Activated CD4-positive, CD25-positive, alpha-beta regulatory T cell treated with anti-CD3 and anti-CD28 coated beads, Interleukin-2, amount 50 U/mL, for 72 hours (primary cell): ENCODE data around the gene SUPT4H1.
A peak's percentile ranks its signal among the peaks of the same experiment; 100 is the strongest.
"Not testable (repeated sequence)": the region's sequence is repeated elsewhere in the genome, so short reads cannot be mapped to it uniquely, and the experiment has no call there.

Source experiments
- DNase-seq: peaks from one replicate; pipeline ENCODE4 v3.0.0; 2021

The SUPT4H1 gene

DNA sequence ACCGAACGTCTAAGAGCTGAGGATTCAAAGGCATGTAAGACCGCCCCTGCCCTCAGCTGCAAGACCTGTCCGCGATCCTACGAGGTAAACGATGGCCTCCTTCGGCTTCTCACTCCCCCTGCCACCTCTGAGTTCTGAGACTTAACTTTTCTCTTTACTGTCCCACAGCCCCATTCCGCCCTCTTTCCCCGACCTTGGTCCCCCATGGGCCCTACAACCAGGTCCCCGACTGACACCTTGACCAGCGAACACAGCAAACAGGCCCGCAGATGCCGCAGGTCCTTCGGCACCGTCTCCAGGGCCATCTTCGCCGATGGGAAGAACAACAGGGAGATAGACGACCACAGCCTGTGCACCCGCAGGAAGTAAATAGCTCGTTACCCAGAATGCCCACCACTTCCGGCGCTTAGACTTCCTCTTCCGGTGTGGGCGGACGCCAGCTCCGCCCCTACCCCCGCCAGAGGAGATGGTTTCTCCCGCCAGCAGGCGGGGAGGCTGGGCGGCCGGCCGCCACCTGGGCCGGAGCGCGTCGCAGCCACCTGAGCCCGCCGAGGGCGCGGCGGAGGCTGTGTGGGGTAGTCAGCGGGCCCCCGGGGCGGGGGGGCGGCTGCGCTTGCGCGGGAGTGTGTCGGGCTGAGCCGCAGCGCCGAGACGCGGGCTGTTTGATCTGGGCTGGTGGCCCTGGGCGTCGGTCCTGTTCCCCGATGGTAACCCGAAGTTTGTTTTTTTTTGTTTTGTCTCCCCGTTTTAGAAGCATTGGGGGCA lies at the start of gene SUPT4H1:
Gene SUPT4H1, minus strand, starts transcription at position 371 of the 765 bp plus-strand sequence. Its CDS starts 66 bp downstream, at position 305.
- DNase-seq = peak; percentile 89

GRCh38 chr17:58401287-58401686 lies 49.3 kb upstream of the SUPT4H1 start:
- no peak for DNase-seq

DNA sequence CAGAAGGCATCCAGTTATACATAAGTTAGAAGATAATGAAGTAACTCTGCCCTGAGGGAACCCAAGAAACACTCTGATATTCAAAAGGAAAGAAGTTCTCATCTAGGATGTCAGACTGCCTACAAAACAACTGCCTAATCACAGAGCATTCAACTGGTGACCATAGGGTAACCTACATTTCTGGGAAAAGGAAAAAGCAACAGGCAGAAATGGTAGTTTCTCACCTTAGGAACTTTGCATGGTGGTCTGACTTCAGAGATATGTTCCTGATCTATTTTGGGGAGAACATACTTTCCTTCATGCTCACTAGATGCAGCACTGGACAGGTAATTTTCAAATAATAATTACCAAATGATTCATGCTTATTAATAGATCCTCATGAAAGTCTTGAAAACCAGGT lies 48.8 kb upstream of the SUPT4H1 start:
- DNase-seq = no peak

- no peak for DNase-seq
Observed at GRCh38 chr17:58399974-58400373, 48.0 kb upstream of the SUPT4H1 start.

DNA sequence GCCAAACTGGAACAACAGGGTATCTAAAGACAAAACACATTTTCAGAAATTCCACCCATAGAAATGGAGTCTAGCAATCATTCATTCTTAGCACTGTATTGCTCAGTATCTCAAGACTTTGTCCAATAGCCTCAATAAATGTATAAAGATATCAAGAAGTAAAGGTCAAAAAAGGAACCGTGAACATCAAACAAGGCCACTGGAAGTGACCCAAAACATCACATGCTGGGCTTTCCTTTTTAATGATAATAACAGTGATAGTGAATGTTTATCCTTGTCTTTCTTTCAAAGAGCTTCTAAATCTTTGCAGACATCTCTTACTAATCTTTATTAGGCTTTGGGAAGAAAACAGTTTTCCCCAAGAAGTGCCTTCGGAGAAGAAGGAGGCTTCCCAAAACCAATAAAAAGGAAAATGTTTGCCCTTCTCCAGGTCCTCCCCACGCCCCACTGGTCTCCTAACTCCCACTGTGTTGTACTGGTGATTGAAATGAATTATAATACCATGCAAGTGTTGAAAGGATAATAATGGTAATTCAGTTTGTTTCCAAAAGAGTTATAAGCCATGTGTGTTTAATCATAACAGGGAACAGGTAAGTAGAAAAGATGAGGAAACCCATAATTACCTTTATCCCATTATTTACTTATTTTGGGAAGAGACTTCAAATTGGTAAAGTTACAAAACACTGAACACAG lies 46.7 kb upstream of the SUPT4H1 start:
- no peak for DNase-seq

DNA sequence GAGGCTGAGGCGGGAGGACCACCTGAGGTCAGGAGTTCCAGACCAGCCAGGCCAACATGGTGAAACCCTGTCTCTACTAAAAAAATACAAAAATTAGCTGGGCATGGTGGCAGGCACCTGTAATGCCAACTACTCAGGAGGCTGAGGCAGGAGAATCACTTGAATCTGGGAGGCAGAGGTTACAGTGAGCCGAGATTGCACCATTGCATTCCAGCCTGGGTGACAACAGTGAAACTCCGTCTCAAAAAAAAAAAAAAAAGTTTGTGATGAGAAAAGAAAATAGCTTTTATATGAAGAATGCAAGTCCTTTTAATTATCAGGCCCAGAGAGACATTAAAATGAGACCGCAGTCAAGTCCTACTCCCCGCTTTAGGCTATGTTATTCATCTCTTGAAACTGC lies 45.4 kb upstream of the SUPT4H1 start:
- not testable (repeated sequence) for DNase-seq

DNA sequence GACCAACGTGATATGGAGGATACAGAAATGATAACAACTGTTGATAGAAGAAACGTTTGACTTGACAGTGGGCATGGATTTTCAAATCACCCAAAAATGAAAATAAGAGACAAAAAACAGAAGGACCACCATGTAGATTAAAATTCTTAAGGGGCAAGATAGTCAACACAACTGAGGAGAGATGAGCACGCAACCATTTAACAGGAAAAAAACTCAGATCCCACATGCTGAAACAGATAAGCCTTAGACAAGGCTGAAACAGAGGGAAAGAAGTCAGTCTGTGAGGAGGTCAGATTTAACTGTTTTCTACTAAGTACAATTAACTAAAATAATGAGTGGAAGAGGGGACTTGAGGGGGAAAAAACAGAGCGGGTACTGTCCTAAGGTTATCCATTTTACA lies 44.2 kb upstream of the SUPT4H1 start:
- no peak for DNase-seq

- no peak for DNase-seq
Observed at GRCh38 chr17:58394534-58395223, 42.7 kb upstream of the SUPT4H1 start.

GRCh38 chr17:58391302-58391984 lies 39.4 kb upstream of the SUPT4H1 start:
- DNase-seq = no peak

DNA sequence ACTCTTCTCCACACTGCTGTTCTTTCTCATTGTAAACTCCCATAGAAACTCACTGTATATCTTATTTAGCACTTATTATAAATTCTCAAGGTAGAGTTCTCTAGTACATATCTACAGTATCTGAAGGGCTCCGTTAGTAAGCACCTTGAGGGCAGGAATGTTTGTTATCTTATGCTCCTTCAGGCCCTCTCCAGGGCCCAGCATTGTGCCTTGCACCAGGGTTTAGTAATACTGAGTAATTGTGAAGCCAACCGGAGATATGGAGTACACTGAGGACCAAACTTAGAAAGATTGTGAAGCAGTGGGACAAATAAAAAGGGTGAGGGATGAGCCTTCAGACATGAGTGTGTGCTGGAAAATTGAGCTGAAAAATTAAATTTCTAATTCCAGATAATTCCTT lies 38.9 kb upstream of the SUPT4H1 start:
- DNase-seq = no peak

DNA sequence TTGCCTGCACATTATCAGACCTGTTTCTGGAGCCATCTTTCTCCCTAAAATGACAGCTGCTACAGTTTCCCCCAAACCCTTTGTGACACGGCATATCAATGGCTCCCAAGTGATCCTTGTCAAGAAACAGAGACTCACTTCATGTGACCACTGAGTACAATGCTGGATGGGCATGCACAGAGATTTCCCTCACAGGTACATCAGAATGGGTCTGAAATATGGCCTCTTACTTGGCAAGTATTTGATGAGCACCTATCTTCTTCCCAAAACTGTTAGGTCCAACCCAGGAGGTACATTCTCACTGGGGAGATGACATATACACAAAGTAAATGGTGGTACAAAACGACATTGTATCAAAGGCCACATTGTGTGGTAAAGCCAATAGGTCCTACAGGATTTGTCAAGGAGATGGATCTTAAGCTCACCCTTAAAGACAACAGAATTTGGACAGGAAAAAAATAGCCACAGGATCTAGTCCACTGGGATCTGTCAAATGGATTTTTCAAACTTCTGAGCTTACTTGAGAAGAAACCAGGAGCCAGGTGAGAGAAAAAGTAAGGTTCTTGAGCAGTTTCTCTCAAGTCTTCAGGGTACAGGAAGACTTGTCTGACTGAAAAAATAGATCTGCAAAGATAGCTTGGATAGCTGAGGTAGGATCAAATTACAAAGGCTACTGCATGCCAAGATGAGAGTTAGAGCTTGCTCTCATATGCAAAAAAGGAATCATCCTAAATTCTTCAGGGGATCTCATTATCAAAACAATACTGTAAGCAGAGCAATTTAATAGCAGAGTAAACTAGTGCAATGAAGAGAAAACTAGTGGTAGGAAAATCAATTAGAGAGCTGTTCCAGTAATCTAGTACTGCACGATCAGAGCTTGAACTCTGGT lies 36.5 kb upstream of the SUPT4H1 start:
- no peak for DNase-seq

GRCh38 chr17:58387834-58388233 lies 35.8 kb upstream of the SUPT4H1 start:
- DNase-seq = no peak

DNA sequence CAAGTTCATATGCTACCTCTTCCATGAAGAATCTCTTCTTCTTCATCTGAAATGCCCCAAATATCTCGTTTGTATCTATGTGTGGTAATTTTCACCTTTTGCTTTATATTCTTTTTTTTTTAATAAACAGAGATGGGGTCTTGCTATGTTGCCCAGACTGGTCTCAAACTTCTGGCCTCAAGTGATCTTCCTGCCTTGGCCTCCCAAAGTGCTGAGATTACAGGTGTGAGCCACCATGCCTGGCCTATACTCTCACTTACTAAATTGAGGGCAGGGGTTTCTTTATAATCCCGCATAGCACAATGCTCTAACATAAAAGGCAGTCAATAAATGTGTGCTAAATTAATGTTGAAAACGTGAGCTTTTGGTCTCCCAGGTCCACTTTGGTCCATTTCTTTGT lies 34.7 kb upstream of the SUPT4H1 start:
- DNase-seq = no peak

GRCh38 chr17:58385359-58385899 lies 33.4 kb upstream of the SUPT4H1 start:
- DNase-seq = no peak

GRCh38 chr17:58384897-58385296 lies 32.9 kb upstream of the SUPT4H1 start:
- no peak for DNase-seq

DNA sequence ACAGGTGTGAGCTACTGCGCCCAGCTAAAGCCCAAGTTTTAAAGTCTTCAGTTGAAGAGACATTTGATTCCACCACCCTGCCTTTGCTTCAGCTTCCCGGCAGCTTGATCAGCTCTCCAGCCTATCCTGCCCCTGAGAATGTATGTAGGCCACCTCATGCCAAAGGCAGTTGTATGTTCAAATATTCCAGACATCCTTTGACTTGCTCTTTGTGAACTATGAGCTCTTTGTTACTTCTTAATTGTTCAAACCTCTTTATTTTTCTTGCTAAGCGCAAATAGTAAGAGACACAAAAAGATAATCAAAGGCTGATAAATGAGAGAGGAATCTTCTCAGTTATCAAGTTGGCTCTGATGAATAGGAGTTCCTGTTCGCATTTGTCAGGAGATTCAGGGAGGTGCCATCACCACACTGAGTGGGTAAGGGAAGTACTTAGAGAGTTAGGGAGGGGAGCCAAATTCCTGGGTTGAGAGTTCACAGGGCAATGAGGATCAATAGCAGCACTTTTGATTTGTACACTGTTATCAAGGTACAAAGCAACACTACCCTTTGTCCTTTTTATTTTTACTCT lies 32.0 kb upstream of the SUPT4H1 start:
- no peak for DNase-seq

DNA sequence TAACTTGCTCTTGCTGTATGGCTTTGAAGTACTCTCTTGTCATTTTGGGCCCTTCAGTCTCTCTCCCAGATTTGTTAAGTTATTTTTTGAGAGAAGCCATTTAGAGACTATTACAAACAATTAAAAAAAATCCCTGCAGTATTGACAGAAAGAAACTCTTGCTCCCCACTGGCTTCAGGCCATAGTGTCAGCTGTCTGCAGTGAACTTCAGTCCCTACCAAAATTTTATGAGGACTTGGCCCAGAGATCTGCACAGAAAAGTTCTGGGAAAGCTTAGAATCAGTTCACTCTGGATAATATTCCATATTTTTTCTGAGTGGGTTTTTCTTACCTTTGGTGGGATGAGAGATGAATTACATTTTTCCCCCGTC lies 30.9 kb upstream of the SUPT4H1 start:
- DNase-seq = no peak

- no peak for DNase-seq
Observed at GRCh38 chr17:58382108-58382871, 30.3 kb upstream of the SUPT4H1 start.

- no peak for DNase-seq
Observed at GRCh38 chr17:58381124-58382035, 29.4 kb upstream of the SUPT4H1 start.
